NCI-H1105 treated with DMSO at 0.1 percent for 48 hours (cell line): ENCODE measurements around the gene RGS1.

ENCODE experiments used
- DNase-seq: peaks from one replicate; lab custom pipeline; 2025; lab: John Stamatoyannopoulos, UW

Gene RGS1

DNA sequence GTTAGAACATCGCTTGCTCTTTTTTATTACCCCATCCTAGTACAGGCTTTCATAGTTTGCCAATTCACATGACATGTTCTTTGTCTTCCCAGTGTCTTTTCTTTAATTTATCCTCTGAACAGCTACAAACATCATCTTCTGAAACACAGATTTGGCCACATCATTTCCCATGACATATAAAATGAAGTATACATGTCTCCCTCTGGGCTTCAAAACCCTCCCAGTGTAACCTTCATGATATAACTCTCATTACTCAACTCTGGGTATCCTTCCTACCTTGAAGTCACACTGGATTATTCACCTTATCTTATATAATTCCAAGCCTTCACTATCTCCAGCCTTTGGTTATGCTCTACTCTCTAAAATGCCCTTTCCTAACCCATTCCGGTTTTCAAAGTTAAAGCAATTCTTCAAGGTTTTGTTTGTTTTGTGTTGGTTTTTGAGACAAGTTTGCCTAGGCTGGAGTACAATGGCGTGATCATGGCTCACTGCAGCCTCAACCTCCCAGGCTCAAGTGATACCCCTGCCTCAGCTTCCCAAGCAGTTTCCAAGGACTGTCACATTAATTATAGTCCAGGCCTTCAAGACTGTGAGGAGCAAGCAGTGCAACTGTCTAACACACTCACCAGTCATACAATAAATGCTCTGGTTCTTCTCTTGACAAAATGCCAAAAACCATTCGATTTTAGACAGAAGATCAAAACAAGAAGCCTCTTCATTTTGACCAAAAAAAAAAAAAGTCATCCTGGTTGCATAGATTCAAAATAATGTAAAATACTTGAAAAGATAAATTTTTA lies 5.8 kb downstream of the RGS1 start:
- no peak for DNase-seq

DNA sequence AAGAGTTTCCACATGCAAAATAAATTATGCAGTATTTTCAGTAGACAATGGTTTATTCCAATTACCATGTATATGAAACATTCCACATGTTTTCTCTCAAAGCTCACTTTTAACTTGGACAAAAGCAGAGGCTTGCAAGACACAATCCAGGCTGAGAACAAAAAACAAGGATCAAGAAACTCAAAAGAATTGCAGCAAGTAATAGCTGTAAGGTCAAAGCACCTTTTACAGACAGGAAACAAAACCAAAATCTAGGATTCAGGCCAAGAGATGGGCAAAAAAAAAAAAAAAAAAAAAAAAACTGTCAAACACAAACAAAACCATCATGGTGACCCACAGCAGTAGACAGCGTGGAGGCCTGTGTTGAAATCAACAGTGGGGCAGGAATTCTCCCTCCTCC lies 9.3 kb downstream of the RGS1 start:
- no peak for DNase-seq

DNA sequence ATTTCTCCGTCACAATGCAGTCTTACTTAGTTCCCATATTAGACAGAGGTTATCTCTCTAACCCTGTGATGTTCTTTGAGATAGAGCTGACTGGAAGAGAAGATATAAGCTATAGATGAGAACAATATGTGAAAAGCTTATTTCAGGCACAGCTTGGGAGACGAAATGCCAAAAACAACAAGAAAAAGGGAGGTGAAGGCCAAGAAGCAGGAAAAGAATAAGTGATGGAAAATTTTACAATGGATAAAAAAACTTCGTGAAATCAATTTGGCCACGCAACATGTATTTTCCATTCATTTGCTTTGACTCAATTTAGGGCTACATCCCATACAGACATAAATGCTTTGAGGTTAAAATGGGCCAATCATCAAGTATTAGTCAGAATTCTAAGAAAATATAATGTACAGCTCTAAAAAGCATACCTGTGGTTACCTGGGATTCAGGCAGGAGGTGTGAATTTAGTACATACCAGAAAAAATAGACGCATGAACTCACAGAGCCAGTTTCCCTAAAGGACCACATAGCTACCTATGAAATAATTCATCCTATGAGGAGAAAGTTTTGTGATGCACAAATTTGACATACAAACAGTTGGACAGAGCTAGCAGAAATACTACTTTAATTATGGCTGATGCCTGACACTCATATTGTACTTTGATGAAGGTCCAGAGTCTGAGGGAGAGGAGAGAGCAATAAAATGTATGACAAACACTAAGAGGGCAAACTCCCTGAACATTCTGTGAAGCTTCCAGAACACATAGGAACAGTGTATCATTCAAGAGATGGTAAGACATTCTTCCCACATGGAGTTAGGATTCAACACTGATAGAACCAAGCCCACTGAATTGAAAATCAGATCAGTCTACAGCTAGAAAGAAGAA lies 12.1 kb downstream of the RGS1 start:
- DNase-seq = no peak

DNA sequence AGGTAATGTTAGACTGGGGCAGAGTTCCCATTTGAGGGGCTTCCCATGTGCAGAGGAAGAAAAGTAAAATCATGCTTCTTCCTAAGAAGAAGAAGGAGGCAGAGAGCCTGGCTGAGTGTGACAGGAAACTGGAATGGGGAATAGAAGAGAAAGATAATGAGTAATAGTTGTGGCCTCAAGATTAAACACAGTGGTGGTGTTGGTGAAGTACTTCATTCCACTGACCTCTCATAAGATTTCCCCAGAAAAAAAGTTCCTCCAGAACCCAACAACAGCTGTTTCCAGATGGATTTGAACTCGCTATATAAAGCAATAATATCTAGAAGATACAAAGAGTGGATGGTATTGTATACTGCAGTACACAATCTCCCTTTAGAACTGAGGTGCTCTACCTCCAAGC lies 13.0 kb downstream of the RGS1 start:
- DNase-seq = no peak

DNA sequence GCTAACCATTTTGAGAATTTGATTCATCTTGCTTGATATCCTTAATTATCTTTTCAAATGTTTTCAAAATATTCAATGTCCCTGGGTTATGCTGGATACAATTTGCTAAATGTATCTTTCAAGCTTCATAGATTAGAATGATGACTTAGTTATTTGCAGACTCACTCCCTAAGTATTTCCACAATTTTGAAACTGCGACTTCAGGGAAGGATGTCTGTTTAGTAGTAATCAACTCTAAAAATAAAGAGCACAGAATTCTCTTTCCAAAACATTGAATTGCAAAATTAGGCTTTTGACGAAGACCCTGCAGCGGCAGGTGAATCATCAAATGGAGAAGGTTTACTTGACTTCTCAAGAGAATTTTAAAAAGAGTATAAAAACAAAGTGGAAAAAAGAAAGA lies 14.2 kb downstream of the RGS1 start:
- DNase-seq = no peak

DNA sequence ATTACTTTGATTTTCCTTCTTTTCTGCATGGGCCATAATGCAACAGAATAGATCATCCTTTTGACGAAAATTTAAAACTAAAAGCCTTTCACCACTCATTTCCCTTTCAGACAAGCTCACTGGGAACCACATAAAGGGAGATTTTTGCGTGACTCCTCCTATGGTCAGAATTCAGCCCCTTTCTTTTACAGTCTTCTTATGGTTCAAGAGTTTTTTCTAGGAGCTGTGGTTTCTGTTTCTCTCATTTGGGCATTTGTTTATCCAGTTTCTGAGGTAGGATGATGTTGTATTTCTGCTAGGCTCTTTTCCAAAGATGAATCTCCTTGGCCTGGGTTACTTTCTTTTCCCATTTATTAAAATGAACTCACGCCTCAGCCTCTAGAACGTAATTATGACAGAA lies 16.9 kb downstream of the RGS1 start:
- DNase-seq = no peak

DNA sequence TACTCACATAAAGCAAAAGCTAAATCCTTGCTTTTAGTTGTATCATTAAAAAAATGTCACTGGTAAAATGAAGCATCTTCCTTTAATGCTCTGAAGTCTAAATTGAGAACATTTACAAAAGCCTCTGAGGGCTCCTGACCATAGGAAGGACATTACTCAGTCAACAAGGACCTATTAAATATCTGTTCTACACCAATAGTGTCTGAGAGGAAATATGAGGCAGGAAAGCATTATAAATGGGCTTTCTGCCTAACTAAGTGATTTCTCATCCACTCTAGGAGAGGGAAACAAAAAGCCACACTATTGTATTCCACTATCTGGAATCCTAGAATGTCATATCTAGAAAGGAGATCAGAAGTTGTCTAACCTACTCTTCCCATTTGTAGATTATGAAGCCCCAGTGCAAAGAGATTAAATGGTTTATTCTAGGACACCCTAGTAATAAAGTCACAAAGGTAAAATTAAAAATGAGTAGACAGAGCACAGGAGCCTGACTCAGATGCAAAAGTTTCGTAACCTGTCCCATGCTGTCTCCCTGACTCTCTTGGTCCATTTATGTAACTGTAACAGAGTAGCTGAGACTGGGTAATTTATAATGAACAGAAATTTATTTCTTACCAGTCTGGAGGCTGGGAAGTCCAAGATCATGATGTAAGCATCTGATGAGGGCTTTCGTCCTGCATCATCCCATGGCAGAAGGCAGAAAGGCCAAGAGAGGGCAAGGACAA lies 17.6 kb downstream of the RGS1 start:
- DNase-seq = no peak

DNA sequence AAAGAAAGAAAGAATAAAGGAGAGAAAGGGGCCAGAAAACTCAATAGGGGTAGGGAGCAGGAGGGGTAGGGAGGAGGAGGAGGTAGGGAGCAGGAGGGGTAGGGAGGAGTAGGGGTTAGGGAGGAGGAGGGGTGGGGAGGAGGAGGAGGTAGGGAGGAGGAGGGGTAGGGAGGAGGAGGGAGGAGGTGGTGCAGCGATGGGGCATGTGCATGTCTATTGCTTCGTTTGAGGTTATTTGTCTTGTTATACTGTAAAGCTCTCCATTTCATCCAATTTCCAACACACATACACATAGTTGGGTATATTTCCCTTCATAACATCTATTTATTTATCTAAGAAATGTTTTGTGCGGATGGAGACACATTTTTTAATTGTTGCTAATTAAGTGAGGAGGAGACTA lies 19.7 kb downstream of the RGS1 start:
- no peak for DNase-seq

DNA sequence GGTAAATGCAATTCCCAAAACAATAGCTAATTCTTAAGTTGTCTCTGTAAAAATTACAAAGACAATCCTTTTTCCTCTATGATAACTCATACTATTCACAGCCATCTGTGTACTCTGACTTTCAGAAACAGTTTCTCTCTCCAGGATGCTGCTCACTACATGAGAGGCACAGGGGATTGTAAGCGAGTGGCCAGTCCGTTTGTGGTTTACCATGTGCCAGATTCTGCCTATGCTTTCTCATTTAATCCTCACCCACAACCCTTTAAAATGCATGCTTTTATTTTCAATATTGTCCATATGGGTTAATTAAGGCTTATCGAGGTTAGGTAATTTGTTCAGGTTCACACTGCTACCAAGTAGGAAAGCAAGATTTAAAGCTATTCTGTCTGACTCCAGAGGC lies 23.0 kb downstream of the RGS1 start:
- DNase-seq = no peak

DNA sequence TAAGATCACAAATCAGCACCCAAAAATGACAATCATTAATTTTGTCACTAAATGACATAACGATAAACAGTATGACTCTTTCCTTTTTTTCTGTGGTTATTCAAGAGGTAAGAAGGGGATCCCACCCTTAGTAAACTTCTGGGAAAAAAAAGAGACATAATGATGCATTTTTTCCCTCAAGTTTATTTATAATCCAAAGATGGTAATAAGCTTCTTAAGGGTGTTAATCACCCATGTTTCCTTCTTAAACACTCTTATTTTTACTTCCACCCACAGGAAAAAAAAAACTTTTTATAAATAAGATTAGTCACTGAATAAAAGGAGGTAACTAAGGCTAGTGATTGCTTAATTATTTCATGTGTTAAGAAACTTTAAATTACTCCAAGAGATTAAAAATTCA lies 24.7 kb downstream of the RGS1 start:
- DNase-seq = no peak

DNA sequence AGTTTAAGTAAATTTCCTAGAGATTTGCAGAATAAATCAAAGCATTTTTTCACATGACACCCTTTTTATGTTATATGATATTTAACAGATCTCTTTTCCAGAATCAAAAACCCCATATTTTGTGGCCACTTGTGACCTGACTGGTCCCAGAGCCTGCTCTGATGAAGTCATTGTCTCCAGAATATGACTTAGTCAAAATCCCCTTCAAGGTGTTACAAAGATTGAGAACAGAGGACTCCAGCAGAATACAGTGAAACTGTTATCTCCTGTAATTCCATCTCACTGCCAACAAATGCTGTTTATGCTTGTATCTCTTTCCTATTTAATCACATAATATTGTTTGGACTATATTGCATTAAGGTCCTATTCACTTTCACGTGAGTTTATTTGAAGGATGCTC lies 25.6 kb downstream of the RGS1 start:
- no peak for DNase-seq

DNA sequence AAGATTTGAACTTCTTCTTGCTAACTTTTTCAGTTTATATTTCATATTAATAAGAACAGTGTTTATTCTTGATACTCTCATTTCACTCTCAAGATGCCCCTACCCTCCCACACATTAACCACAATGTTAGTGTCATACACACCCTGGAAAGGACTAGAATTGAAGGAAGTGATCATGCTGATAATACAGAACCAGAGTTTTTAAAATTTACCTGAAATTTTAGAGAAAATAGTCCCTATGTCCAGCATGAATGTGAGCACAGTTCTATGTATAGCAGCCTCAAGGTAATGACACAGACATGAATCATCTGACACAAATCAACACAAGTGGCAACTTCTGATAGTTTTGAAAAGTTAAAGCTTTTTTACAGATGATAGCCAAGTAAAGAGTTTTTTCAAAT lies 26.0 kb downstream of the RGS1 start:
- DNase-seq = no peak

DNA sequence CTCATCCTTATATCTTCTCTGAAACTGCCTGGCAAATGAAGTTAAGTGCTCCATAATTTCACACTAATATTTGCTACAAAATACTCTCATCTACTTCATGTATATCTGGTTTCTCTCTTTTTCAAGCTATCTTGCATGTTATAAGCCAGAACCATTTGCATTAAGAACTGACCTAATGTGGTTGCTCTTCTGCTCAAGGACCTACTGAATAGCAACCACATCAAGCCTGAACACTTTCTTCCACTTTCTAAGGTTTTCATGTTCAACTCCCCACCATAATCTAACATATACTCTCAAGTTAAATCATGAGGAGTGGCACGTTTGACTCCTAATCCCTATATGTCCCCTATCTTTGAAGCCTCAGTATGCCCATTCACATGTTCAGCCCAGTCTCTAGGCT lies 27.2 kb downstream of the RGS1 start:
- no peak for DNase-seq

DNA sequence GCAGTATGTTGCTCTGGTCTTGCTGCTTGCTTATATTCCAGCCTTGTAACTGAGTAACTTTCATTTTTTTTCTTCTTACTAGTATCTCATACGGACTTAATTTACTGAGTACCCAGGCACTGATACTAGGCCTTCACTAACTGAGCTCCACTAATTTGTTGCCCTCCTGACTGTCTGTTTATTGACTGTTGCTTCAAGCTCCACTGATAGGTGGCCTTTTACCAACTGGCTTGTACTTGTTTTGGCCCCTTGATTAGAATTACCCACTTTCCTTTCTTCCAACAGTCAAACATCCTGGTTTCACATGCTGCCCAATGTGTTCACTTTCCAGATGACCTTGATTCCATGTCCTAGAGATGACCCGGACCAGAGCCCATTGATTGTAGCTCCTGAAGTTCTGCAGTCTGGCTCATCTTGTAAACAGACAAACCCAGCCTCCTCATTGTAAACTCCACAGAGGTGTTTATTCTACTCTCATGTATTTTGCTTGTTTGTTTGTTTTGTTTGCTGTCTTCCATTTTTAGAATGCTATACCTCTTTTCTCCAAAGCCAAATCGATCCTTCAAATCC lies 27.7 kb downstream of the RGS1 start:
- DNase-seq = no peak

DNA sequence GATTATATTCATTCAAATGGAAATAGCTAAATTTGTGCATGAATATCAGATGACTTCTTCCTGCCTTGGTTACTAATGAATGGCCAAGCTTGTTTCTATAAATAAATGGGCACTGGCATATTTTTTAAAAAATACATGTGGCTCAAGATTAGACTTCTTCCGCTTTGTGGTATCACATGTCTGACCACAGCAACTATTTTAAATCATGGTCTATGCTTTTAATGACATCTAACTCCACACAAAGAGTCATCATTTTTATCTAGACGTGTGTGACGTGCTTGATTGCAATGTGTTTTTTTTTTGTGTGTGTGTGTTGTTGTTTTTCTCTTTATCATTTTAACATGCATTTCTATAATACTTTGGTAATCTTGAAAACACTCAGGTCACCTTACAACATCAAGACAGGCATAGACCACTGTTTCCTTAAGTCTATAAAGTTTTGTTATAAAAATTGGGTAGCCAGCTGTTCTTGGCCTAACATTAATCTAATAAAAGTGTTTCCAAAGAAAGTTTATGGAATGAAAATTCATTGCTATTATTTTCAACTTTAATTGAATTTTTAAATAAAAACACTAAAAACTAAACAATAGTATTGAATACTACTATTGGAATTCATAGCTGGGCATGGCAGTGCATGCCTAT lies 29.5 kb downstream of the RGS1 start:
- DNase-seq = no peak

DNA sequence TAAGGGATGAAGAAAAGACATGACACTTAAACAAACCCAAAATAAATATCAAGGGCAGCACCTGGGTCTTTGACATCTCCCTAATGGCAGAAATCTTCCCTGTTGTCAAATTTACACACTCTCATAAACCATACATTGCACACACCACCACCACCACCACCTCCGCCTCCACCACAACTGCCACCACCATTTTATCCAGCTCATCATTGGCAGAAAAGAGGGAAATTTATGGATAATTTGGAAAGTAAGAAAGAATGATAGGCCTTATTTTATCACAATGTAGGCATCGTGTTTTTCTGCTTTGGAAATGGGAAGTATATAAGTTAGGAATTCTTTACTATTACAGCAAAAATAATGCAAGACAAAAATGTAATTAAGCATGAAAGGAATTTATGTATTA lies 33.1 kb downstream of the RGS1 start:
- no peak for DNase-seq

DNA sequence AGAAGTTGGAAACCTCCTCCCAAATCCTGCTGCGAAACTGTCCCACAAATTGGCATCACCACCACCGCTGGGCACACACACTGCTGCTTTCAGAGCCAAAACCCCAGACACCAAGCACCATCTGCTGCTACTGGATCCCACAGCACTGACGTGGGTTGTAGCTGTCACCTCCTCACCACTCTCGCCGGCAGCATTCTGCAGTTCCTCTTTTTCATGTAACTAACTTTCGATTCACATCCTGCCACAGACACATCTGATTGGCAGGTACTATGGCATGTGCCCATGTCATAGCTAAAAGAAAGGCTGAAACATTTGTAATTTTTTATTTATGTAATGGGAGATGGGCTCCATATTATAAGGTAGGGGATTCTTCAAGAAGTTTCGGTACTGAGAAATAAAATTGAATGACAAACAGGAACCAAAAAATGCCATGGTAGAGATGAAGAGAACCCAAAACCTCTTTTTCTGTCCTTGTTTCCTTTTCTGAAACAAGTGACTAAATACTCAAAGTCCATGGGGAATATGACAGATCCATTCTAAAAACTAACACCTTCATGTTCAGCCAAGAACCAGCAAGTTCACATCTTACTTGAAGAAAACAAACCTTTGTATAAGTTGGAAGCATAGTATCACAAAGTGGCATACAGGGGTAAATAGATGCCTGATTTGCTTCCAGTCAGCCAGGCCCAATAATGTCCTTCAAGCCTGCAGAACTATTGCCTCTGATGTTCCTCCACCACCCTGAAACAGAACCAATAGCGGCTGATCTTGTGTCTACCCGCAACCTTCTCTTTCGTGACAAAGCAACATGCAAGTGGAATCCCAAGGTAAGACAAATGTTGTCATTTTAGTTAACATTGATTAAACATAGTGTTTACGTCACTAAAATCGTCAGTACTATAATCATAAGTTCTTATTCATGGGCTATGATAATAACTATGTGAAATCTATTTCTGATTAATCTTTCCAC lies 33.8 kb downstream of the RGS1 start:
- DNase-seq = no peak

DNA sequence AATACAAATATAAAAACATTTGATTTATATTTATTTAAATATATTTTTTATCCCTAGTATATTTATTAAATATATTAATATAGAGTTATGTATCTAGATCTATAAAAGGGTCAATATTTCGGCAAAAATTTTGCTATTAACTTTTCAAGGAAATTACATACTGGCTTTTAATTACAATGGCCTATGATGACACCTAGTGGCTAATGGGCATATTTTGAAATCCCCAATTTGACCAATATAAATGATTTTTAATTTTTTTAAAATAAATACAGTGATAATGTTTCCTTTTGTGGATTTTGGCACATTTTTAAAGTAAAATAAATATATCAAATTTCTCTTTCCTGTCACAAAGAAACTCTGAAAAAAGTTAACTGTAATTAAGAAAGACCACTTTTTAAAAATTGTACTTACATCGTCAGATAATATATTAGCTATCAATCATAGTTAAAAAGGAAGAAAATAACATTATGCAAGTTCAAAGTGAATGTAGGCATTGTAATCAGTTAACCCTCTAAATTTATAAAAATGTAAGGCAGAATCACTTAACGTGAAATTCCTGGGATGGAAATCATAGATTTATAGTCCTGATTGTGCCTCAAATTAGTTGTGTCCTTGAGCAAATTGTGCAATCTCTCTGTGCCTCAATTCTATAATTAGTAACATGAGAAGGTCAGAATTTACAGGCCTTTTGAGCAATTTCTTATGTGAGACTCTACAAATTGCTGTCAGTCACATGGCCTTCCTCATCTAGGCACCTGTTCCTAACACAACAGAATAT lies 34.7 kb downstream of the RGS1 start:
- peak; percentile 38 for DNase-seq

DNA sequence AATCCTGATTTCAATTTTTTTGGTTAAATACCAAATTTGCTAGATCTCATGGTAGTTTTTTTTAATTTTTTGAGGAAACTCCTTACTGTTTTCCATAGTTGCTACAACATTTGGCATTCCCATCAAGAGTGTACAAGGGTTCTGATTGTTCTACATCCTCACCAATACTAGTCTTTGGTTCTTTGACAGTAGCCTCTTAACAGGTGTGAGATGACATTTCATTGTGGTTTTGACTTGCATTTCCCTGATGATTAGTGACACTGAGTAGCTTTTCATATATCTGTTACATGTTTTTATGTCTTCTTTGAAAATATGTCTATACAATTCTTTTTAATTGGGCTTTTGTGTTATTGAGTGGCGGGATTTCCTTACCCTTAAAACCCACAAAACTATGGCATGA lies 39.5 kb downstream of the RGS1 start:
- DNase-seq = no peak

DNA sequence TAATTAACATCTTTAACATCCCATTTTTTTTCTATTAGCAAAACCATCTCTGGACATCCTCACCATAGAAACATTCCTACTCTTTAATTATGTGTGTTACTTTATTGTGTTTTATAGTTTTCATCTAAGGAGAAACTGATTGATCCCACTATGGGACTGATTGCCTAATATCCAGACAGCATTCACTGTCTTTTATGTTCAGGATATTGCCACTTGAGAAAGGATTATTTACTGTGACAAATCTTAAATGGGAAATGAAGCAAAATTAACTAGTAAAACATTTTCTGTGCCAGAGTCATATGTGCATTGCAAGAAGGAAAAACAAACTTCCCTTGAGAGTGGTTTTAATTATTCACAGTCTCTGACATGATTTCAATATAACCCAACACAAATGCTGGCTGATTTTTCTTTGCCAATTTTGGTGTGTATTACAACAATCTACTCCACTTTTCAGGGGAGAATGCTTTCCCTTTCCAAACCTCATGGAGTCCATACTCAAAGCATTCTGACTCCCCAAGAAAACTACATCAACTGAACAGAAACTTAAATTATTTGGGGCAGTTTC lies 44.6 kb downstream of the RGS1 start:
- no peak for DNase-seq
